HT1080 (cell line): ENCODE measurements around the gene PNMA3. TPM values are rescaled to one million over a fixed set of nuclear protein-coding genes. Genes with fewer than 3 reads are reported as not detected.
"Not testable (repeated sequence)": the region's sequence is repeated elsewhere in the genome, so short reads cannot be mapped to it uniquely, and the experiment has no call there.

Experiments used
- DNase-seq: peaks from one replicate; pipeline ENCODE4 v3.0.0-alpha.2; 2015; ENCODE audit warnings: low read depth
- polyA plus RNA-seq, 2 experiments: library from polyadenylated mRNA; depleted of rRNA; stranded (reverse); fragments of >200 nt; gene quantifications; 2 replicates each; pipeline ENCODE4 v1.2.3, GENCODE V29; 2015
- total RNA-seq: library from RNA; depleted of rRNA; stranded (reverse); fragments of >200 nt; shearing (Covaris generic); gene quantifications from 2 replicates; pipeline ENCODE4 v1.2.3, GENCODE V29; 2014; rRNA removed

The PNMA3 gene
- total RNA-seq, result 0.03 and 0.07 TPM in 2 replicates
- polyA plus RNA-seq (2015; cell fraction: cytosol; rRNA removed), result not detected in 2 replicates
- polyA plus RNA-seq (2015; cell fraction: nucleus; rRNA removed), result 0.08 TPM in 1 of 2 replicates, not detected in the other

- no peak for DNase-seq
These were observed at the start of gene PNMA3 for GRCh38 chrX:153055871-153056749. Gene PNMA3 (plus strand): TSS chrX:153056470. CDS start chrX:153057056, 586 bp downstream.

GRCh38 chrX:153017174-153017573 lies 39.1 kb upstream of the PNMA3 start:
- DNase-seq, result not testable (repeated sequence)

GRCh38 chrX:153019166-153019565 lies 37.1 kb upstream of the PNMA3 start:
- no peak for DNase-seq

- not testable (repeated sequence) for DNase-seq
These were observed 29.8 kb upstream of the PNMA3 start for GRCh38 chrX:153026501-153026900.

GRCh38 chrX:153028487-153028886 lies 27.8 kb upstream of the PNMA3 start:
- DNase-seq, result not testable (repeated sequence)

GRCh38 chrX:153029162-153029561 lies 27.1 kb upstream of the PNMA3 start:
- DNase-seq, result no peak

- DNase-seq, result no peak
These were observed 26.4 kb upstream of the PNMA3 start for GRCh38 chrX:153029875-153030274.

- DNase-seq, result no peak
These were observed 25.5 kb upstream of the PNMA3 start for GRCh38 chrX:153030801-153031200.

GRCh38 chrX:153032397-153033118 lies 23.7 kb upstream of the PNMA3 start:
- peak; percentile 32 for DNase-seq

- no peak for DNase-seq
These were observed 7.2 kb upstream of the PNMA3 start for GRCh38 chrX:153049093-153049492.

- no peak for DNase-seq
These were observed 3.7 kb upstream of the PNMA3 start for GRCh38 chrX:153052534-153052933.

- no peak for DNase-seq
These were observed 1.0 kb downstream of the PNMA3 start for GRCh38 chrX:153057281-153057680.

GRCh38 chrX:153059191-153060094 lies 3.2 kb downstream of the PNMA3 start:
- no peak for DNase-seq

GRCh38 chrX:153060095-153060445 lies 3.8 kb downstream of the PNMA3 start:
- no peak for DNase-seq

- DNase-seq, result peak; percentile 36
These were observed 5.5 kb downstream of the PNMA3 start for GRCh38 chrX:153061732-153062131.

- DNase-seq, result no peak
These were observed 7.0 kb downstream of the PNMA3 start for GRCh38 chrX:153063315-153063714.

- no peak for DNase-seq
These were observed 7.8 kb downstream of the PNMA3 start for GRCh38 chrX:153064061-153064460.

GRCh38 chrX:153065389-153065788 lies 9.1 kb downstream of the PNMA3 start:
- DNase-seq, result no peak

- not testable (repeated sequence) for DNase-seq
These were observed 10.1 kb downstream of the PNMA3 start for GRCh38 chrX:153066402-153066801.

GRCh38 chrX:153071909-153072583 lies 15.8 kb downstream of the PNMA3 start, which contains the start of gene PNMA6A:
Gene PNMA6A (plus strand): TSS chrX:153072454. CDS start chrX:153073063, 609 bp downstream.
- DNase-seq, result not testable (repeated sequence)
